GM10266 (cell line): Measurements from ENCODE around the gene WNK2.
"Not testable (repeated sequence)": the region's sequence is repeated elsewhere in the genome, so short reads cannot be mapped to it uniquely, and the experiment has no call there.

ENCODE experiments used
- DNase-seq: peaks from one replicate; pipeline ENCODE4 v3.0.0; 2012; ENCODE audit errors: extremely low spot score
- CTCF ChIP-seq: IDR thresholded peaks from 2 replicates; pipeline ENCODE4 v1.5.1; 2012; ENCODE audit warnings: mild to moderate bottlenecking, low read depth; ENCODE audit not compliant: control insufficient read depth, insufficient read depth; ENCODE audit errors: missing control alignments

The WNK2 gene

DNA sequence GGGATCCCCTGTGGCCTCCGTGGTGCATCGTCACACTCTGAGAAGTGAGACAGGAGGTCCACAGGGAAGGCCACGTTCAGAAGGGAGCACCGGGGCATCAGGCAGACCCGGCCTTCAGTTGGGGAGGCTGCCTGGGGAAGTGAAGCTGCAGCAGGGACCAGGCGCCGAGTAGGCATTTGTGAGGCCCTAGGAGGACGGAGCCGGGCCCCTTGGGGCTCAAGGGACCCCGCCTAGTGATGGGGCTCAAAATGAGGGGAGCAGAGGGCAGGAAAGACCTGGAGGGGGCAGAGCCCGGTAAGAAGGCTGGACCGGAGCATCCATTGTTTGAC lies 182.1 kb downstream of the WNK2 start:
- no peak for DNase-seq
- TF ChIP-seq CTCF: no peak

DNA sequence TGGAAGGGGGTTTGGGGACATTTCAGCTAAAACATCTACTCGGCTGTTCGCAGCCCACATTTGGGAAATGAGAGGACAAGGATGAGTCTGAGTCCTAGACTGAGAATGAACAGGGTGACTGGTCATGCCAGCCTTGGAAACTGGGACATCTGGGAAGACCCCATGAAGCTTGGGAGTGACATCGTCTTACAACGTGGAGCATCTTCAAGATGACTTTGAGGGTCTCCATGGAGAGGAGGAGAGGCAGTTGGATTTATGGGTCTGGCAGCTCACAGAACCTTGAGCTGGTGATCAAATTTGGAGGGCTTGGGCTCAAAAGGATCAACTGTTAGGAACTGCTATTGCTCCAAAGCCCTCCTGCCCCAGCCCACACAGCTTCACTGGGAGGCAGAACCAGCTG lies 182.5 kb downstream of the WNK2 start:
- not testable (repeated sequence) for DNase-seq

DNA sequence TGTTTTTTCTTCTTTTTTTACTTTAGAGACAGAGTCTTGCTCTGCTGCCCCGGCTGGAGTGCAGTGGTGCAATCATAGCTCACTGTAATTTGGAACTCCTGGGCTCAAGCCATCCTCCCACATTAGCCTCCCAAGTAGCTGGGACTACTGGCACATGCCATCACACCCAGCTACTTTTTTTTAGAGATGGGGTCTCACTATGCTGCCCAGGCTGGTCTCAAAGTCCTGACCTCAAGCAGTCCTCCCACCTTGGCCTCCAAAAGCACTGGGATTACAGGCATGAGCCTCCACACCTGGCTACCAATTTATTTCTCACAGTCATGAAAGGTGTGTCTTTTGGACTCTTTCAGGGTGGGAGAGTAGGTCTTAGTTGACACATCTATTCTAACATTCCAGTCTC lies 184.5 kb downstream of the WNK2 start:
- no peak for TF ChIP-seq CTCF
- DNase-seq: no peak

- TF ChIP-seq CTCF: no peak
- DNase-seq: no peak
Measured at GRCh38 chr9:93369686-93370085, 185.7 kb downstream of the WNK2 start.
